A549 (cell line): ENCODE data around the gene RTN4RL2. TPM values are rescaled to one million over a fixed set of nuclear protein-coding genes. Genes with fewer than 3 reads are reported as not detected.

Experiments used
- ATAC-seq, 2 experiments: fragments of 200-7000 bp in 1 of 2; fragments of >200 bp in 1 of 2; cut with Nextera tagmentation in 1 of 2; cut with Tn5 transposase in 1 of 2; 3 replicates each; pipeline versions ENCODE4 v1.8.0 to v1.9.1; 2018 to 2020; ENCODE audit warnings: mild to moderate bottlenecking in 1 of 2, moderate library complexity in 1 of 2
- CTCF ChIA-PET: fragments of 300-600 bp; sonication (Branson Sonifier 250); formaldehyde crosslinking; extraction: SDS; loops from one replicate; lab custom pipeline; 2021; ENCODE audit warnings: antibody characterized with exemption, inconsistent platforms; lab: Yijun Ruan, JAX
- POLR2A ChIA-PET: fragments of 350-600 bp; formaldehyde crosslinking; extraction: SDS; loops from one replicate; lab custom pipeline; 2021; ENCODE audit warnings: antibody characterized with exemption, inconsistent platforms; lab: Yijun Ruan, JAX
- DNase-seq, 2 experiments: peaks; one replicate each; pipeline versions ENCODE4 v3.0.0 to v3.0.0-alpha.2; 2011 to 2016; ENCODE audit warnings: low read depth in 1 of 2, low spot score in 1 of 2
- FAIRE-seq: peaks from 2 replicates; lab custom pipeline; 2011; peaks lifted over from hg19 to GRCh38; lab: Jason Lieb, UNC
- H3K27ac ChIP-seq, 2 experiments: fragments of >200 bp; sonication (Bioruptor Twin); formaldehyde crosslinking; 3 replicates each; pipeline ENCODE4 v1.5.1; 2016 to 2017
- H3K4me1 ChIP-seq: fragments of >200 bp; sonication (Bioruptor Twin); formaldehyde crosslinking; 3 replicates; pipeline ENCODE4 v1.6.1; 2016
- H3K4me2 ChIP-seq: fragments of >200 bp; sonication (Bioruptor Twin); formaldehyde crosslinking; 3 replicates; pipeline ENCODE4 v1.6.1; 2016
- H3K4me3 ChIP-seq: fragments of >200 bp; sonication (Bioruptor Twin); formaldehyde crosslinking; 3 replicates; pipeline ENCODE4 v1.5.1; 2016
- H3K9me3 ChIP-seq: fragments of >200 bp; sonication (Bioruptor Twin); formaldehyde crosslinking; 3 replicates; pipeline ENCODE4 v1.6.1; 2016
- CBX2 ChIP-seq: fragments of 200-600 bp; sonication (generic); IDR thresholded peaks from 2 replicates; pipeline ENCODE4 v1.6.1; 2016; ENCODE audit warnings: low read depth, mild to moderate bottlenecking, borderline replicate concordance
- CEBPB ChIP-seq, 2 experiments: fragments of >200 bp in 1 of 2; sonication (Bioruptor Twin) in 1 of 2; formaldehyde crosslinking in 1 of 2; IDR thresholded peaks; 2 replicates each; pipeline ENCODE4 v1.6.1; 2012 to 2016
- CHD2 ChIP-seq: fragments of 150-350 bp; IDR thresholded peaks from 2 replicates; pipeline ENCODE4 v1.6.1; 2014; ENCODE audit warnings: low read length; ENCODE audit not compliant: partially characterized antibody
- FOSL2 ChIP-seq, 2 experiments: fragments of 450-650 bp in 1 of 2; fragments of >200 bp in 1 of 2; sonication (Bioruptor Twin) in 1 of 2; formaldehyde crosslinking; IDR thresholded peaks; 2 replicates each; pipeline versions ENCODE4 v1.5.0 to v1.6.1; 2016 to 2020; ENCODE audit warnings: mild to moderate bottlenecking in 1 of 2, moderate library complexity in 1 of 2
- GATA3 ChIP-seq: IDR thresholded peaks from 2 replicates; pipeline ENCODE4 v1.6.1; 2012; ENCODE audit warnings: borderline replicate concordance
- HES2 ChIP-seq: fragments of >200 bp; sonication (Bioruptor Twin); formaldehyde crosslinking; IDR thresholded peaks from 2 replicates; pipeline ENCODE4 v1.6.1; 2016
- HOXA7 ChIP-seq: fragments of 250-450 bp; sonication (Bioruptor Pico); IDR thresholded peaks from 2 replicates; pipeline ENCODE4 v1.5.0; 2020; ENCODE audit warnings: mild to moderate bottlenecking, moderate library complexity
- HOXB13 ChIP-seq: fragments of 250-450 bp; sonication (Bioruptor Pico); IDR thresholded peaks from 2 replicates; pipeline ENCODE4 v1.5.0; 2020; ENCODE audit warnings: low read depth, mild to moderate bottlenecking, moderate library complexity
- JUNB ChIP-seq: fragments of >200 bp; sonication (Bioruptor Twin); formaldehyde crosslinking; IDR thresholded peaks from 2 replicates; pipeline ENCODE4 v1.6.1; 2016
- KDM5A ChIP-seq: fragments of 200-600 bp; sonication (generic); IDR thresholded peaks from 2 replicates; pipeline ENCODE4 v1.6.1; 2016; ENCODE audit warnings: antibody characterized with exemption, mild to moderate bottlenecking
- MAFK ChIP-seq: fragments of 450-650 bp; IDR thresholded peaks from 2 replicates; pipeline ENCODE4 v1.6.1; 2014; ENCODE audit not compliant: partially characterized antibody
- MAX ChIP-seq: IDR thresholded peaks from 2 replicates; pipeline ENCODE4 v1.6.1; 2012
- NFE2L2 ChIP-seq: fragments of 150-350 bp; conservative IDR thresholded peaks from 2 replicates; pipeline ENCODE4 v1.6.1; 2014; ENCODE audit warnings: low read length
- PHF8 ChIP-seq: fragments of 200-600 bp; sonication (generic); IDR thresholded peaks from 2 replicates; pipeline ENCODE4 v1.6.1; 2016; ENCODE audit warnings: low read depth, mild to moderate bottlenecking, antibody characterized with exemption, moderate library complexity, borderline replicate concordance
- RAD21 ChIP-seq, 2 experiments: fragments of >200 bp in 1 of 2; sonication (Bioruptor Twin) in 1 of 2; formaldehyde crosslinking in 1 of 2; IDR thresholded peaks in 1 of 2; conservative IDR thresholded peaks in 1 of 2; 2 replicates in 1 of 2; 3 replicates in 1 of 2; pipeline ENCODE4 v1.6.1; 2012 to 2018; ENCODE audit warnings: inconsistent platforms in 1 of 2
- SMC3 ChIP-seq: fragments of >200 bp; sonication (Bioruptor Twin); formaldehyde crosslinking; IDR thresholded peaks from 3 replicates; pipeline ENCODE4 v1.6.1; 2018; ENCODE audit warnings: inconsistent platforms
- TP53 ChIP-seq: fragments of 250-450 bp; sonication (Bioruptor Pico); IDR thresholded peaks from 2 replicates; pipeline ENCODE4 v1.5.0; 2021; ENCODE audit warnings: mild to moderate bottlenecking, moderate library complexity
- ZC3H11A ChIP-seq: fragments of 450-650 bp; IDR thresholded peaks from 2 replicates; pipeline ENCODE4 v1.6.1; 2014; ENCODE audit warnings: antibody characterized with exemption, mild to moderate bottlenecking
- ZSCAN20 ChIP-seq: fragments of 250-450 bp; sonication (Bioruptor Pico); IDR thresholded peaks from 2 replicates; pipeline ENCODE4 v1.8.0; 2022; ENCODE audit warnings: mild to moderate bottlenecking, moderate library complexity
- WGBS: methylation state at CpG from one replicate; pipeline ENCODE4 v1.1.6; 2017; ENCODE audit errors: missing lambda C conversion rate; 5-methylcytosine and 5-hydroxymethylcytosine counted together
- polyA plus RNA-seq, 4 experiments: library from polyadenylated mRNA; depleted of rRNA in 3 of 4; stranded (reverse); fragments of >200 nt; fragmentation: RNase III in 1 of 4; extraction: RNeasy Plus Mini Kit Qiagen cat#74134 plus additional on column Dnase treatment in 1 of 4; gene quantifications; 2 replicates in 3 of 4; 3 replicates in 1 of 4; pipeline ENCODE4 v1.2.3, GENCODE V29; 2011 to 2017
- TF ChIP-seq, protein P1 (sequence below): fragments of 250-450 bp; sonication (Bioruptor Pico); IDR thresholded peaks from 2 replicates; pipeline ENCODE4 v1.5.0; 2020; ENCODE audit warnings: low read depth, mild to moderate bottlenecking, moderate library complexity
- TF ChIP-seq, protein P2 (sequence below): fragments of 450-650 bp; IDR thresholded peaks from 2 replicates; pipeline ENCODE4 v1.6.1; 2014; ENCODE audit warnings: antibody characterized with exemption

RTN4RL2 gene
- polyA plus RNA-seq, 2 of the 4 experiments (the other 2 are of a cell fraction) = 9.2 to 23.7 TPM

- TF ChIP-seq ZSCAN20 (CRISPR knock-in tag) (no peak), CHD2 (no peak), HOXA7 (CRISPR knock-in tag) (no peak)
Observed at GRCh38 chr11:57500515-57500914, 40.2 kb downstream of the RTN4RL2 start (continued).

- FAIRE-seq (no peak), DNase-seq (no peak), ATAC-seq (no peak)
- no peak for TF ChIP-seq FOSL2 (IDR thresholded peaks at IDR 0.05)
- TF ChIP-seq FOSL2 (CRISPR knock-in tag; IDR thresholded peaks at IDR 0.05) = no peak
- TF ChIP-seq KDM5A = no peak
- TF ChIP-seq ZC3H11A = no peak
- TF ChIP-seq JUNB = no peak
- no peak for TF ChIP-seq MAX
- no peak for TF ChIP-seq CBX2
- no peak for TF ChIP-seq CEBPB (IDR thresholded peaks at IDR 0.05)
- no peak for TF ChIP-seq PHF8
- no peak for TF ChIP-seq NFE2L2
- TF ChIP-seq TP53 (CRISPR knock-in tag) = no peak
- no peak for TF ChIP-seq SMC3
- TF ChIP-seq, protein P1, sequence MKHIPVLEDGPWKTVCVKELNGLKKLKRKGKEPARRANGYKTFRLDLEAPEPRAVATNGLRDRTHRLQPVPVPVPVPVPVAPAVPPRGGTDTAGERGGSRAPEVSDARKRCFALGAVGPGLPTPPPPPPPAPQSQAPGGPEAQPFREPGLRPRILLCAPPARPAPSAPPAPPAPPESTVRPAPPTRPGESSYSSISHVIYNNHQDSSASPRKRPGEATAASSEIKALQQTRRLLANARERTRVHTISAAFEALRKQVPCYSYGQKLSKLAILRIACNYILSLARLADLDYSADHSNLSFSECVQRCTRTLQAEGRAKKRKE = no peak
- no peak for TF ChIP-seq GATA3
- TF ChIP-seq ZSCAN20 (CRISPR knock-in tag) = no peak
- no peak for TF ChIP-seq MAFK
- no peak for TF ChIP-seq CHD2
- TF ChIP-seq, protein P2, sequence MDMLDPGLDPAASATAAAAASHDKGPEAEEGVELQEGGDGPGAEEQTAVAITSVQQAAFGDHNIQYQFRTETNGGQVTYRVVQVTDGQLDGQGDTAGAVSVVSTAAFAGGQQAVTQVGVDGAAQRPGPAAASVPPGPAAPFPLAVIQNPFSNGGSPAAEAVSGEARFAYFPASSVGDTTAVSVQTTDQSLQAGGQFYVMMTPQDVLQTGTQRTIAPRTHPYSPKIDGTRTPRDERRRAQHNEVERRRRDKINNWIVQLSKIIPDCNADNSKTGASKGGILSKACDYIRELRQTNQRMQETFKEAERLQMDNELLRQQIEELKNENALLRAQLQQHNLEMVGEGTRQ = no peak
- TF ChIP-seq RAD21 (conservative IDR thresholded peaks at IDR 0.05 in 1 of 2, IDR thresholded peaks at IDR 0.05 in 1 of 2) = no peak
- no peak for TF ChIP-seq HES2
- WGBS = 91% methylated on average over 15 of the region's 15 CpGs
- ChIA-PET CTCF (interaction anchor here (1.2 to 22.5 kb wide), 4 partner anchors 20 to 149 kb away, joined by 3 to 299 read pairs (median 93); partner anchors contain the start of genes TIMM10 and UBE2L6), POLR2A (no interaction called here)
- peaks cover 11% of the 10 kb centered on the region; the same call in 2 of the 3 replicates for H3K4me1 ChIP-seq
- H3K4me3 ChIP-seq = no peak overlapping the region
- H3K27ac ChIP-seq = no peak overlapping the region
- H3K4me2 ChIP-seq = no peak overlapping the region
- no peaks in the 10 kb centered on the region for H3K9me3 ChIP-seq
Observed at GRCh38 chr11:57500926-57501325, 40.6 kb downstream of the RTN4RL2 start.

DNA sequence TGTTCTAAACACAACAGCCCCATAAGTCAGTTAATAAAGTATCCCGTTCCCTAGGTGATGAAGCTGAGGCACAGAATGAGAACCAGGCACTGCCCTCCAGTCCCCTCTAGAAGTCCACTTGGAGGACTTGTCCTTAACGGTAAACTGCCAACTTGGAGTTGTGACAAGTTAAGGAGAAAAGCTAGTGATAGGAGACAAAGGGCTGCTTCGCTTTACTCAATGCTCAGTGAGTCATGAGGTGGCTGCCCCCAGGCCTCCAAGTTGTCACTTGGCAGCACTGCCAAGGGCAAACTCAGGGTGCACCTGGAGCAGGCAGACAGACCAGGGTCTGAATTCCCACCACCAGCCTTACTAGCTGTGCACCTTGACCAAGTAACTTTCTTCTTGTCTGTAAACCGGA is 41.6 kb downstream of the RTN4RL2 start:
- no peak for TF ChIP-seq RAD21 (conservative IDR thresholded peaks at IDR 0.05 in 1 of 2, IDR thresholded peaks at IDR 0.05 in 1 of 2)
- TF ChIP-seq JUNB = no peak
- TF ChIP-seq HOXB13 = no peak
- no peak for TF ChIP-seq PHF8
- Histone ChIP-seq H3K27ac (no peak overlapping the region), H3K4me2 (no peak overlapping the region), H3K9me3 (no peaks in the 10 kb centered on the region), H3K4me1 (peaks cover 11% of the 10 kb centered on the region; the same call in 2 of the 3 replicates), H3K4me3 (no peak overlapping the region)
- FAIRE-seq (no peak), ATAC-seq (no peak), DNase-seq (no peak)
- 65% methylated on average over 4 of the region's 4 CpGs for WGBS
- ChIA-PET CTCF (interaction anchor here (1.1 to 22.5 kb wide), 8 partner anchors 8 to 150 kb away, joined by 3 to 299 read pairs (median 6); partner anchors contain the start of genes SLC43A1 and TIMM10), POLR2A (no interaction called here)
